BE2C (cell line): ENCODE measurements around the gene MAPKAPK2.

ENCODE experiments used
- DNase-seq: peaks from one replicate; pipeline ENCODE4 v3.0.0-alpha.2; 2020
- H3K27me3 ChIP-seq: fragments of 250-450 bp; sonication (Bioruptor Pico); 2 replicates; pipeline ENCODE4 v1.5.1; 2020; ENCODE audit warnings: mild to moderate bottlenecking
- H3K36me3 ChIP-seq: fragments of 250-450 bp; sonication (Bioruptor Pico); 2 replicates; pipeline ENCODE4 v1.5.1; 2020; ENCODE audit warnings: mild to moderate bottlenecking
- H3K4me1 ChIP-seq: fragments of 250-450 bp; sonication (Bioruptor Pico); 2 replicates; pipeline ENCODE4 v1.5.1; 2020
- H3K4me3 ChIP-seq: 2 replicates; pipeline ENCODE4 v1.5.1; 2011; ENCODE audit warnings: low read depth, low read length
- H3K9me3 ChIP-seq: fragments of 250-450 bp; sonication (Bioruptor Pico); 2 replicates; pipeline ENCODE4 v1.5.1; 2020
- TF ChIP-seq, protein P1 (sequence below): IDR thresholded peaks from 2 replicates; pipeline ENCODE4 v1.5.1; 2012; ENCODE audit warnings: mild to moderate bottlenecking, low read depth, low read length

The MAPKAPK2 gene

DNA sequence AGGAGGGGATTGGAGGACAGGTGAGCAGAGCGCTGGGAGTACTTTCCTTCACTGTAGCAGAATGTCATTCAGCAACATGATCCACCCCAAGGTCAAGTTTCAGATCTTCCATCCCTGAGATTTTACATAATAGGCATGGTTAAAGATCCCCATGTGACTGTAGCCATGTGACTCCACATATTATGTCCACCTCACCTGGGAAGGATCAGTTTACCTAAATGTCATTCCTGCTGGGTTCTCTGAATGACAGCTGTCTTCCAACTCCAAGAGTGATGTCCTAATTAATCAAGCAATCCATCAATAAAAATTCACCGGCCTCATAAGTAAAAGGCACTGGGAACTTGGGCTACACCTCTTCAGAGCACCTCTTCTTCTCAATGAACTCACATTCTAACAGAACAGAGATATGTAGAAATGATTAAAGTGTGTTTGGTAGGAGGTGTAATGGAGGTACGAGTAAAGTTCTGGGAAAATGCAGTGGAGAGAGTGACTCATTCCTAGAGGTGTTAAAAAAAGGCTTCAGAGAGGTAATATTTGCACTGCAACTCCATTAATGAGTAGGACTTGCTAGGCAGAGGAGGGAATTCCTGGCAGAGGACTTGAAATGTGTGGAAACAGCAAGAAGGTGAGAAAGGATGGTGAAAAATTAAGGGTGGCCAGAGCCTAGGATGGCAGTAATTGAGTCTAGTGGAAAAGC, 22.2 kb upstream of the MAPKAPK2 start:
- Histone ChIP-seq H3K36me3 (no peaks in the 10 kb centered on the region), H3K4me3 (no peak overlapping the region), H3K4me1 (no peaks in the 10 kb centered on the region), H3K9me3 (no peaks in the 10 kb centered on the region), H3K27me3 (0 out of 2 replicates have a peak, but pooled peaks cover 3% of the 10 kb centered on the region)
- no peak for DNase-seq
- TF ChIP-seq, protein P1, sequence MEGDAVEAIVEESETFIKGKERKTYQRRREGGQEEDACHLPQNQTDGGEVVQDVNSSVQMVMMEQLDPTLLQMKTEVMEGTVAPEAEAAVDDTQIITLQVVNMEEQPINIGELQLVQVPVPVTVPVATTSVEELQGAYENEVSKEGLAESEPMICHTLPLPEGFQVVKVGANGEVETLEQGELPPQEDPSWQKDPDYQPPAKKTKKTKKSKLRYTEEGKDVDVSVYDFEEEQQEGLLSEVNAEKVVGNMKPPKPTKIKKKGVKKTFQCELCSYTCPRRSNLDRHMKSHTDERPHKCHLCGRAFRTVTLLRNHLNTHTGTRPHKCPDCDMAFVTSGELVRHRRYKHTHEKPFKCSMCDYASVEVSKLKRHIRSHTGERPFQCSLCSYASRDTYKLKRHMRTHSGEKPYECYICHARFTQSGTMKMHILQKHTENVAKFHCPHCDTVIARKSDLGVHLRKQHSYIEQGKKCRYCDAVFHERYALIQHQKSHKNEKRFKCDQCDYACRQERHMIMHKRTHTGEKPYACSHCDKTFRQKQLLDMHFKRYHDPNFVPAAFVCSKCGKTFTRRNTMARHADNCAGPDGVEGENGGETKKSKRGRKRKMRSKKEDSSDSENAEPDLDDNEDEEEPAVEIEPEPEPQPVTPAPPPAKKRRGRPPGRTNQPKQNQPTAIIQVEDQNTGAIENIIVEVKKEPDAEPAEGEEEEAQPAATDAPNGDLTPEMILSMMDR = no peak

DNA sequence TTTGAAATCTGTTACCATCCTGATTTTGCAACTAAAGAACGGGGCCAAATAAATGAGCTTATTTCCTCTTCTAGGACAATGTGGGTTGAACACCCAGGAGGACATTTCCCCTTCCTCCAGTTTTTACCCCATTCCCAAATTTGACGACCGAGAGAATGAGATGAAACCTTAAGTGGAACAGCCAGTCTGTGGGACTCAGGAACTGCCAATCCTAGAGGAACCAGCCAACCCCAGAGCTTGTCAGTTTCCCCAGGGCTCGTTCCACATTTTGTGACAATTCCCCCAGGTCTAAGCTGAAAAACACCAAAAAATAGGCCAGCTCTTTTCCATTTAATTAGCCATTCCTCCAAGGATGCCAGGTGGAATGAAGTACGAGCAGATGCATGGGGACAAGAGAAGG, 21.3 kb upstream of the MAPKAPK2 start:
- H3K27me3 ChIP-seq = 0 out of 2 replicates have a peak, but pooled peaks cover 3% of the 10 kb centered on the region
- no peaks in the 10 kb centered on the region for H3K9me3 ChIP-seq
- H3K36me3 ChIP-seq = no peaks in the 10 kb centered on the region
- TF ChIP-seq, protein P1 = no peak
- DNase-seq = no peak
- no peak overlapping the region for H3K4me3 ChIP-seq
- no peaks in the 10 kb centered on the region for H3K4me1 ChIP-seq

DNA sequence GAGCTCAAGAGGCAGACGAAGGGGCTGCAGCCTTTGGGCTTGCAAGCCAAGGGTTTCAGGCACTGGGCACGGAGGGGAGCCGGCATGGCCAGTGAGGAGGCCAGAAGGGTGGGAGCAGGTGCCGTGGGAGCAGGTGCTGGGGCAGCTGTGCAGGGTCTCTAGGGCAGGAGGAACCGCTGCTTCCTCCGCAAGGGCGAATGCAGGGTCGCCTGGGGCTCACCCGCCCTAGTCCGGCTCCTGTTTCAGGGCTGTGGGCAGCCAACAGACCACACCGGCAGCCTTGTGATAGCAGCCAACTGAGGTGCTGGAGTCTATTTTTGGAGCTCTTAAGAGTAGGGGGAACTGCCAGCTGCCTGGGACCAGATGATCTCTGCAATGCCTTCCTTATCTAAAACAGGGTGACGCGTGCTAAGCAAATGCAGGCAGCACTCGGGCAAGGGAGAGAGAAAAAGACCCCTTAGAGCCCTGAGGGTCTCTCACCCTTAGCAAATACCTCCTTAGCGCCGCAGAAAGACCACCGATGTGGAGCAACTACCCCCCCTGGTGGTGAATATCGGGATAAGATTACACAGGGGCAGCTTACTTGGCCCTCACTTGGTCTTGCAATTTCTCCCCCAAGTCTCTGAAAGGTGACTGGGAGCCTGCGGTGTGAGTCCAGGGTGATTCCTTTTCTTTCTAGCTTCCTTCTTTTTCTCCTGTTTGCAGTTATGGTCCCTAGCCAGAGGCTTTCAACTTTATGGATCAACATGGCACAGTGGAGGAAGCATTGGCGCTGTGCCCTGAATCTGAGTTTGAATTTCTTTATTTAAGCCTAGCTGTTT, 20.7 kb upstream of the MAPKAPK2 start:
- Histone ChIP-seq H3K36me3 (no peaks in the 10 kb centered on the region), H3K4me3 (peak overlapping the region; percentile 34), H3K27me3 (0 out of 2 replicates have a peak, but pooled peaks cover 3% of the 10 kb centered on the region), H3K9me3 (no peaks in the 10 kb centered on the region), H3K4me1 (no peaks in the 10 kb centered on the region)
- DNase-seq = peak; percentile 80
- TF ChIP-seq, protein P1 = peak; percentile 82

DNA sequence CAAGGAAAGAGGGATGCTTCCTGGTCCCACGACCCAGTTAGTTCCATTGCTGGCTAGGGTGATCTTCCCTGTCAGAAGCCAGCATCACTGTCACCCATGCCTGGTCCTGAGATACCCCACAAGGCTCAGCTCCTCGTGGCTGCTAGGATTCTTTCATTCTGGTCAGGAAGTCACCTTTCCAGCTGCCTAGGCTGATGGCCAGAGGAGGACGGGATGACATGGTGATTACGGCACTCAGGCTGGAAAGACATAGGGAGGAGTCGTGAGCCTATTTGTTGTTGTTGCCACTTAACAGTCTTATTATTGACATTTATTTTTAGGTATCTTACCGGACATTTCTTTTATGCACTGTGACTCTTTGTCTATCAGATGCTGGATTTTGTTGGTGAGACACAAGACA, 20.0 kb upstream of the MAPKAPK2 start:
- H3K27me3 ChIP-seq = 0 out of 2 replicates have a peak, but pooled peaks cover 3% of the 10 kb centered on the region
- TF ChIP-seq, protein P1 = no peak
- no peak overlapping the region for H3K4me3 ChIP-seq
- H3K9me3 ChIP-seq = no peaks in the 10 kb centered on the region
- H3K36me3 ChIP-seq = no peaks in the 10 kb centered on the region
- no peaks in the 10 kb centered on the region for H3K4me1 ChIP-seq
- no peak for DNase-seq

DNA sequence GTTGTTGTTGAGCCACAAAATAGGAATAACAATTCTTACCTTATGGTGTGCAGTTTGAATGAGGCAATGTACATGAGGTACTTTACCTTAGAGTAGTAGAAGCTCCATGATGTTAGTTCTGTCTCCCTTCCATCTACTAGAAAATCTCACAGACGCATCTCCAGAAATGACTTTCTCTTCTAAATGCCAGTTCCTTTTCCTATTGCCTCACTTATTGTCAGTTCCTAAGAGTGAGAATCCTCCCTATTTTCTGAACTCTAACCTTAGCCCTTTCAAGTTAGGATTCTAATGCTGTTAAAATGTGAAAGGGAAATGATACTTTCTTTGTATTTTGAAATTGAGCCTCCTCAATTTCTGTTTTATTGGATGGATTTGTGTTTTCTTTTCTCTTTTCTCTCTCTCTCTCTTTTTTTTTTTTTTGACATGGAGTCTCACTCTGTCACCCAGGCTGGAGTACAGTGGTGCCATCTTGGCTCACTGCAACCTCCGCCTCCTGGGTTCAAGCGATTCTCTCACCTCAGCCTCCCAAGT, 18.6 kb upstream of the MAPKAPK2 start:
- Histone ChIP-seq H3K9me3 (no peaks in the 10 kb centered on the region), H3K36me3 (no peaks in the 10 kb centered on the region), H3K4me1 (no peaks in the 10 kb centered on the region), H3K27me3 (0 out of 2 replicates have a peak, but pooled peaks cover 3% of the 10 kb centered on the region), H3K4me3 (no peak overlapping the region)
- TF ChIP-seq, protein P1 = no peak
- no peak for DNase-seq
